T-helper 2 cell treated with Interferon-gamma antibody and Interleukin-4, amounts not matched to agents 100 ng/mL and 5 ng/mL, for 36 hours (primary cell): ENCODE measurements around the gene GPR62. TPM values are rescaled to one million over a fixed set of nuclear protein-coding genes. Genes with fewer than 3 reads are reported as not detected.

Experiments
- intact Hi-C: fragments of 100-400 bp; cut with micrococcal nuclease; formaldehyde crosslinking; loops from one replicate; pipeline ENCODE4 v1.15.1; 2023
- total RNA-seq: library from RNA; stranded (reverse); gene quantifications from 2 replicates; pipeline ENCODE4 v1.2.3, GENCODE V29; 2022

GPR62 gene
- total RNA-seq, 1 donor from 2014 or later, result not detected

DNA sequence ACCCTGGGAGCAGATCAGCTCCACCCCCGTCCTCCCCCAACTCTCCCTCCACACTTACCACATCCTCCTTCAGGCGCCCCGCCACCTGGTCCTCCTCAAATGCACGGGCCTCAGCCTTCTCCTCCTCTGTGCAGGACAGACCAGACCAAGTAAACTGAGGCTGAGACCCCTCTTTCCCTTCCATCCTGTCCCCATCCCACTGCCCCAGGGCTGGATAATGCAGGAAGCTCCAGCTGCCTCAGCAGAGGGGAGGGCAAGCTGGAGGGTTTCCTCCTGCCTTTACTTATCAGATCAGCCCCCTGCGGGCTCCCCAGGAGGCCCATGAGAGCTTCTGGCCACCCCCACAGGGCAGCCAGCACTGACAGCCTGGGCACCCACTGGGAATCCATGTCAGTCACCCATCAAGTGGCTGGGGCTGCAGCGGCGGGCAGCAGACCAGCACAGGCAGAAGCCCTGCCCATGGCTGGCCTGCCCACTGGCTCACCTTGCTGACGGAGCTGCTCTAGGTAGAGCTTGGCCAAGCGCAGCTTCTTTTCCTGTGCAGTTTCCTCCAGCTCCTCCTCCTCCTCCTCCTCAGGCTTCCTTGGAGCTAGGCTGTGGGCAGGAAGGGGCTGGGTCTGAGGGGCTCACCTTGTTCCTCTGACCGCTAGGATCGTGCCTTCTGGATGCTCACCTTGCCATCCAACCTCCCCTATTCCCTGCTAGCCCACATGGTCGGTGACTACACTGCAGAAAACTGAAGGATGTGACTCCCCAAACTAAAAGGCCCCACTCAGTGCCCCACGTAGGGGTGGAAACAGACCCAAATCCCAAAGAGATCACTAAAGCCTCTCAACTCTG, 17.4 kb upstream of the GPR62 start:
- intact Hi-C loops, result no loop called here

DNA sequence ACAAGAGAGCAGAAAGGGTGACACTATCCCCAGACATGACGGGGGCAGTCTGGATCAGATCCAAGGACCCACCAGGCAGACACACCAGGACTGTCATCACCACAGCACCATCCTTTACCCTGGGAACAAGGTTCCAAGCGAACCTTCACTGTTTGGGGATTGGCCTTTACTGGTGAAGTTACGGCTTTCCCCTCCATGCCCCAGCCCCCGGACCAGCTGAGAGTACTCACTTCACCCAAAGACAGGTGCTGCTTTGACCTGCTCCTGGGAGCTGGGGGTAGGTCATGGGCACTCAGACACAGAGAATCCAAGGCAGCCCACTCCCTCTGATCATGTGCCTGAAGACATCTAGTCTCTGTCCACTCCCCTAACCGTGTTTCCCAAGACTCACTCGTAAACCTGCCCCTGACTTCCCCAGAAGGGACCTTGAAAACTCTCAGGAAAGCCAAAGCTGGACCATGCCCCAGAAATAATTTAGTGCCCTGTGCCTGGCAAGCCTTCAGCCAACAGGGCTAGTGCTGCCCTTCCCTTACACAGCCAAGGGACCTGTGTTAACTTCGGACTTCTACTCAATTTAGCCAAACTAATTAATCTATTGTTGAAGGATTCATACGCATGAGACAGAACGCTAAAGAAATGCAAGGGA, 16.3 kb upstream of the GPR62 start:
- intact Hi-C loops, result no loop called here

DNA sequence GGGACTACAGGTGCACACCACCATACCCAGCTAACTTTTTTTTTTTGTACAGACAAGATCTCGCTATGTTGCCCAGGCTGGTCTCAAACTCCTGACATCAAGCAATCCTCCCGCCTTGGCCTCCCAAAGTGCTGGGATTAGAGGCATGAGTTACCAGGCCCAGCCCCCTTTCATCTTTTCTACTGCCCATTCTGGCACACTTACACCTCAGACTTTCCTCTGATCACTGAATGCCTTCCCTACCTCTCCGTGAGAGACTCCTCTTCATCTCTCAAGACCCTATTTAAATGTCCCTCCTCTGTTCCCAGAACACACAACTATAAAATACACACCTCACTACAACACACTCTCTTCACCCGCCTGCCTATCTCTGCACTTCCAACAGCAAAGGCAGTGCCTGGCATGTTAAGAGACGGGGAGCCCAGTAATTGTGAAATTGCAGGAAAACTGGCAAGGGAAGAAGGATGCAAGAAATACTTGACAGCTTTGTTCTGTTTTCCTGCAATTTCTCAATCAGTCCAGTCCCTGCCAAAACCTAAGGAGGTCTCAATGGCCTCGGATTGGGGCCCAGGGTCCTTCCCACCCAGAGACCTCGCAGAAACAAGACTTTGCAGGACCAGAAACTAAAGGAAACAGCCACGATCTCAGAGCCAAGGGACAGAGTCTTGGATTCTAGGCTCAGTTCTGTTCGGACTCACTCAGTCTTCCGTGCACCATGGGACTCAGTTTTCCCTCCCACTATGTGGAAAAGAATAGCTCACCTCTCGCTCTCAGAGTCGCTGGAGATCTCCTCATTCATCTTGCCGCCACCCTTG, 14.3 kb upstream of the GPR62 start:
- intact Hi-C loops, result loop anchor here (1.0 to 10.0 kb wide), 3 partner anchors 256 to 1326 kb away; partner anchors contain the start of genes ALAS1, CISH and MAPKAPK3

GRCh38 chr3:51941463-51941797, 13.8 kb upstream of the GPR62 start:
- intact Hi-C loops, result loop anchor here (1.0 to 10.0 kb wide), 3 partner anchors 257 to 1327 kb away; partner anchors contain the start of genes ALAS1, CISH and MAPKAPK3

DNA sequence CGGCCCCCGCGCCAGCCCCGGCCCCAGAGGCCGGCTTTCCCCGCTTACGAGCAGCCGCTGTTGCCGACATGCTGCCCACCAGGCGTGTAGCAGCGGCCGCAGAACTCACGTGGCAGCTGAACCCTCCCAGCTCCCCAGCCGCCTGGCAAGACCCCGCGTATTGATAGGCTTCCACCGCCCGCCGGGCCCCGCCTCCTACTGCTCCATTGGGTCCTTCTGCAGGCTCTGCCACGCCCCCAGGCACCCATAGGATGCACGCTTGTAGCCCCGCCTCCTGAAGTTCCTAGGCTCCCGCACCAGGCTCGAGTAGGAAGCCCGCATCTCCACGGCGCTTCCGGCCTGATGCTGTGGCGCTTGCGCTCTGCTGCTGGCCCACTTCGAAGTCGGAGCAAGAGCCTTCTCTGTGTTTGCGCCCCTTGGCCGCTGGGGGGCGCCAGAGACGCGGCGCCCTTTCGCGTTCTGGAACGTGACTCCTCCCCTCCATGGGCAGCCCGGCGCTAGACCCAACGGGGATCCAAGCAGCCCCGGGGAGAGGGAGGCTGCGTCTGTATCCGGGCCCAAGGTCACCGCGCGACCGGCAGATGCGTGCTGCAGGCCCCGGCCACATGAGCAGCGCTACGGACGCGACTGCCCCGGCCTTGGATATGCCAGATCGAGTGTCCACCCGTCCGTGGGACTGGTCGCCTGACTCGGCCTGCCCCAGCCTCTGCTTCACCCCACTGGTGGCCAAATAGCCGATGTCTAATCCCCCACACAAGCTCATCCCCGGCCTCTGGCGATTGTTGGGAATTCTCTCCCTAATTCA, 13.2 kb upstream of the GPR62 start, which contains the start of the genes PARP3 and RRP9:
Gene PARP3 (plus strand): TSS at position 566 of the 805 bp plus-strand sequence. CDS start 993 bp downstream, outside the sequence.
Gene RRP9 (minus strand): TSS at position 107 of the 805 bp plus-strand sequence. CDS start 37 bp downstream, at position 70.
- intact Hi-C loops, result loop anchor here (1.0 to 10.0 kb wide), 11 partner anchors 32 to 1327 kb away; partner anchors contain the start of genes ABHD14B, ACY1, ALAS1 and CISH

DNA sequence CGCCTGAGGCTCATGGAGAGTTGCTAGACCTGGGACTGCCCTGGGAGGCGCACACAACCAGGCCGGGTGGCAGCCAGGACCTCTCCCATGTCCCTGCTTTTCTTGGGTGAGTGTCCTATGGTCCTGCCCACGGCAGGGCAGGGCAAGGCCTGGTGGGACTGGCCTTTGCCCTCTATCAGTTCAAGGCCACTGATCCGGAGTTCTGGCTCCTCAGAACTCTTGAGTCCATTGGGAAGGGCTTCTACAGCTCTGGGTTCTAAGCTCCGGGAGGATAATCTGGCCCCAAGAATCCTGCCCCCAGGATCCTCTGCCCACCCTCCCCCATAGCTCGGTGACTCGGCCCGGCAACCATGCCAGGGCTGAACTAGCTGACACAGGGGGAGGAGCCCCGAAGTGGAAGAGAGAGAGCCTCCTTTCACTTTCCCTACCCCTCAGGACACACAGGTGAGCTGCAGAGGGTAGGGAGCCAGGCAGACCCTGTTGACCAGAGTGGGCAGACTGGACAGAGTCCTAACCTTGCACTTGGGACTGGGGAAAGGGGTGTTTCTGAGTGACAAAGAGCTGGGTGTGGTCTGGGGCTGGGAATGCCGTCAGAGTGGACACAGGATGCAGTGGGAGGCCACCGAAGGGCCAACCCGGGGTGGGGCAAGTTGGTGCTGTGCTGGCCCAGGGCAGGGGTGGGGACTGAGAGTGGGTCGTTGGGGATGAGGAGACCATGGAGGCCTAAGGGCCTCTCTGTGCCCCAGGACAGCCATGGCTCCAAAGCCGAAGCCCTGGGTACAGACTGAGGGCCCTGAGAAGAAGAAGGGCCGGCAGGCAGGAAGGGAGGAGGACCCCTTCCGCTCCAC, 12.4 kb upstream of the GPR62 start:
- intact Hi-C loops, result loop anchor here (1.0 to 10.0 kb wide), 10 partner anchors 31 to 1328 kb away; partner anchors contain the start of genes ABHD14B, ACY1, CISH and MAPKAPK3

GRCh38 chr3:51943451-51944391, 11.5 kb upstream of the GPR62 start:
- intact Hi-C loops, result loop anchor here (10.0 kb wide), 2 partner anchors 259 to 1329 kb away; partner anchors contain the start of genes CISH and MAPKAPK3

DNA sequence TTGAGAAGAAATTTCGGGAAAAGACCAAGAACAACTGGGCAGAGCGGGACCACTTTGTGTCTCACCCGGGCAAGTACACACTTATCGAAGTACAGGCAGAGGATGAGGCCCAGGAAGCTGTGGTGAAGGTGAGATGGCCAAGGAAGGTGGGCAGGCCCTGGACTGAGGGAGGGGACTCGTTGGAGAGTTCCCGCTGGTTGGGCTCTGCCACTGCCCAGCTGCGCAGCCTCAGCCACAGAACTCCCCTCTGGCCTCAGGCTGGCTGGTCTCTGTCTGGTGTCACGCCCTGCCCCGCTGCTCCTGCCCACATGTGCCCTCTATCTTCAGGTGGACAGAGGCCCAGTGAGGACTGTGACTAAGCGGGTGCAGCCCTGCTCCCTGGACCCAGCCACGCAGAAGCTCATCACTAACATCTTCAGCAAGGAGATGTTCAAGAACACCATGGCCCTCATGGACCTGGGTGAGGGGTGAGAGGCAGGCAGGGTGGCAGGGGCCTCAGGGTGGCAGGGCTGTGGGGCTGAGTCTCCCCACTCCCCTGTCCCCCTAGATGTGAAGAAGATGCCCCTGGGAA, 10.6 kb upstream of the GPR62 start:
- intact Hi-C loops, result loop anchor here (10.0 kb wide), 2 partner anchors 260 to 1330 kb away; partner anchors contain the start of genes CISH and MAPKAPK3

DNA sequence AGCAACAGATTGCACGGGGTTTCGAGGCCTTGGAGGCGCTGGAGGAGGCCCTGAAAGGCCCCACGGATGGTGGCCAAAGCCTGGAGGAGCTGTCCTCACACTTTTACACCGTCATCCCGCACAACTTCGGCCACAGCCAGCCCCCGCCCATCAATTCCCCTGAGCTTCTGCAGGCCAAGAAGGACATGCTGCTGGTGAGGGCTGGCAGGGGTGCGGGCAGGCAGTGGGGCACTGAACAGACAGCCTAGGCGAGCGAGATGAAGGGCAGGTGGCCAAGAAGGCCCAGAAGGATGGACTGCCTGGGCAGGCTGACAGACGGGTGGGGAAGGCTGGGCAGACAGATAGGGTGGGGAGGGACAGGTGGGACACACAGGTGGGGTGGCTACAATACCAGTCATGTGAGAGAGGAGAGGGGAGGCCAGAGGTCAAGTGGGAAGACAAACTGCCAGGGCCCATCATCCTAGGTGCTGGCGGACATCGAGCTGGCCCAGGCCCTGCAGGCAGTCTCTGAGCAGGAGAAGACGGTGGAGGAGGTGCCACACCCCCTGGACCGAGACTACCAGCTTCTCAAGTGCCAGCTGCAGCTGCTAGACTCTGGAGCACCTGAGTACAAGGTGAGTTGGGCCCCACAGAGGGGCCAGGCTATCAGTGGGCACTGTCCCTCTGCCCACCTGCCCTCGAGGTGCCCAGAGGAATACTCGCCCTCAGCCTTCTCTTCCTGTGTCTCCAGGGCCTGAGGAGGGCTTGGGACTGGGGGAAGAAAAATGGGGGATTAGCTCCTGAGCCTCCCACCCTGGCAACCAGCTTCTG, 9.9 kb upstream of the GPR62 start:
- intact Hi-C loops, result loop anchor here (10.0 kb wide), 2 partner anchors 260 to 1330 kb away; partner anchors contain the start of genes CISH and MAPKAPK3

DNA sequence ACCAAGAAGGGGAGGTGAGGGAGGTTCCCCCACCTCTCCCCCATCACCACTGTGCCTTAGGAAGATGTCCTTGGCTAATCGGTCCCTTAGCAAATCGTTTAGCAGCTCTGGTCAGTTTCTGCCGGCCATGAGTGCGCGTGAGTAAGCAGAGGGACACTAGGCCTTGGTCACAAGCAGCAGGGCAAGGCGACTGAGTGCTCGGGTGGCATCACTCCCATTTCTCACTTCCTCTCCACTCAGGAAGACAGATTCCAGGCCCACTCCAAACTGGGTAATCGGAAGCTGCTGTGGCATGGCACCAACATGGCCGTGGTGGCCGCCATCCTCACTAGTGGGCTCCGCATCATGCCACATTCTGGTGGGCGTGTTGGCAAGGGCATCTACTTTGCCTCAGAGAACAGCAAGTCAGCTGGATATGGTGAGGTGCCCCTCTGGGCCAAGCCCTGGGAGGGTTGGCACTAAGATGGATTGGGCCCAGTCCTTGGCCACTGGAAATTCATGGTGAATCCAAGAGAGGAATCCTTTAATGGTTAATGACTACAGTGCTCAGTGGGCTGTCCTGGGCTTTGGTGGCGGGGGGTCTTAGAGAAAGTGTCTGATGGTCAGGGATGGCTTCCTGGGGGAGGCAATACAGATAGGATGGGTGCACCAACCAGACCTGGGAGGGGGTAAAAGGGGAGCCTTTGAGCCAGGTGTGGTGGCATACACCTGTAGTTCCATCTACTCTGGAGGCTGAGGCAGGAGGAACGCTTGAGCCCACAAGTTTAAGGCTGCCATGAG, 9.1 kb upstream of the GPR62 start:
- intact Hi-C loops, result loop anchor here (10.0 kb wide), 2 partner anchors 261 to 1331 kb away; partner anchors contain the start of genes CISH and MAPKAPK3

DNA sequence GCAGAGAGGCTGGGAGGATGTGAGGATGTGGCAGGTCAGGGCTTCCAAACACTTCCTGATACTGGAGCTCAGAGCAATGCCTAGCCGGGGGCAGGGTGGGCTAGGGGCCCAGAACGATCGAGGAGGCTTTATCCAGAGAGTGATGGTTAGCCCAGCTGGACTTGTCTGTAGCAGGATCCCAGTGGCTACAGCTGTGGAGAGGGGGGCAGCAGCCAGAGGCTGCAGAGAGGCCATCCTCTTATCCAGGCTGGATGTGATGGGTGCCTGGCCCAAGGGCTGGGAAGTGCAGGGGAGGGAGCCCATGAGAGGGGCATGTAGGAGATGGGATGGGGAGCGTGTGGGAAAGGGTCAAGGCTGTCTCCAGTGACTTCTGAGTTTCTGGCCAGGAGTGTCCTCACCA, 8.4 kb upstream of the GPR62 start:
- intact Hi-C loops, result loop anchor here (10.0 kb wide), 2 partner anchors 262 to 1332 kb away; partner anchors contain the start of genes CISH and MAPKAPK3

DNA sequence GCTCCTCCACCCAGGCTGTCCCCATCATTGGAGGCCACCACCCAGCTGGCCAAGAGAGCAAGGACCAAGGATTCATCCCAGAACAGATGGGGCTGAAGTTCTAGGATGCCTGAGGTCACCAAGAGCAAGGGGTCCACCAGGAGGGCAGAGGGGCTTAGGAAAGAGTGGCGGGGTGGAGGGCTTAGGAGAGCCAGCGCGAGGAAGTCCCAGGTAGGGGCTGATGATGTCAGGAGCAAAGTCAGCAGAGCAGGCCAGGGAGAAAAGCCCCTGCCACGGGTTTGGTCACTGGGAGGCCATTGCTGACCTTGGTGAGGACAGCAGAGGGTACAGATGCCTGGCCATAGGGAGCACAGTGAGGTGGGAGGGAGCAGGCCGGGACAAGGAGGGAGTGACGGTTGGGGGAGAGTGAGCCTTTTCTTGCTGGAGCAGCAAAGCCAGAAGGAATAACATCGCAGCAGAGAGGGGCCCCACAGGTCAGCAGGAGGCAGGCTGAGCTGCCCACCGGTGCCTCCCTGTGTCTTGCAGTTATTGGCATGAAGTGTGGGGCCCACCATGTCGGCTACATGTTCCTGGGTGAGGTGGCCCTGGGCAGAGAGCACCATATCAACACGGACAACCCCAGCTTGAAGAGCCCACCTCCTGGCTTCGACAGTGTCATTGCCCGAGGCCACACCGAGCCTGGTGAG, 7.8 kb upstream of the GPR62 start:
- intact Hi-C loops, result loop anchor here (10.0 kb wide), 2 partner anchors 263 to 1333 kb away; partner anchors contain the start of genes CISH and MAPKAPK3

DNA sequence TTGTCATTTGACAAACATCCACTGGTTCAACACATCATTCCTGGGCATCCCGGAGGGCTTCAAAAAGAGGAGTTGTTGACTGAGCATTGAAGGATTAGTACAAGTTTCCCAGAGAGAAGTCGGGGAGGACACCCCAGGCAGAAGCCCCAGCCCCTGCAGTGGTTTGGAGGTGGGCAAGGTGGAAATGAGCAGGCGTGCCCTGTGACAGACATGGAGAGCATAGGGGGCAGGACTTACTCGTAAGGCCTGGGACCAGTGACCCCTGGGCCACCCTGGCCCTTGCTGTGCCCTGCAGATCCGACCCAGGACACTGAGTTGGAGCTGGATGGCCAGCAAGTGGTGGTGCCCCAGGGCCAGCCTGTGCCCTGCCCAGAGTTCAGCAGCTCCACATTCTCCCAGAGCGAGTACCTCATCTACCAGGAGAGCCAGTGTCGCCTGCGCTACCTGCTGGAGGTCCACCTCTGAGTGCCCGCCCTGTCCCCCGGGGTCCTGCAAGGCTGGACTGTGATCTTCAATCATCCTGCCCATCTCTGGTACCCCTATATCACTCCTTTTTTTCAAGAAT, 7.1 kb upstream of the GPR62 start:
- intact Hi-C loops, result loop anchor here (10.0 kb wide), 2 partner anchors 263 to 1333 kb away; partner anchors contain the start of genes CISH and MAPKAPK3

- intact Hi-C loops, result loop anchor here (10.0 kb wide), 2 partner anchors 264 to 1334 kb away; partner anchors contain the start of genes CISH and MAPKAPK3
Measured at GRCh38 chr3:51949121-51949520, 6.1 kb upstream of the GPR62 start.

GRCh38 chr3:51950899-51951298, 4.3 kb upstream of the GPR62 start:
- intact Hi-C loops, result no loop called here
